Neuronal stem cell (in vitro differentiated cells): Measurements from ENCODE around the gene ASAH2B.
"Not testable (repeated sequence)": the region's sequence is repeated elsewhere in the genome, so short reads cannot be mapped to it uniquely, and the experiment has no call there.

ENCODE experiments used
- DNase-seq: peaks from one replicate; pipeline ENCODE4 v3.0.0-alpha.2; 2013; ENCODE audit warnings: low spot score
- H2AFZ ChIP-seq: one replicate; pipeline ENCODE4 v1.6.1; 2013; ENCODE audit warnings: mild to moderate bottlenecking, low read length, inconsistent platforms
- H2AK5ac ChIP-seq: 2 replicates; pipeline ENCODE4 v1.6.1; 2013; ENCODE audit warnings: low read depth, mild to moderate bottlenecking, inconsistent platforms, low read length, moderate library complexity, mixed read lengths
- H2BK120ac ChIP-seq: 2 replicates; pipeline ENCODE4 v1.6.1; 2013; ENCODE audit warnings: low read depth, mild to moderate bottlenecking, inconsistent platforms, low read length, moderate library complexity, mixed read lengths
- H2BK12ac ChIP-seq: one replicate; pipeline ENCODE4 v1.6.1; 2013; ENCODE audit warnings: low read length, inconsistent platforms
- H2BK15ac ChIP-seq: 2 replicates; pipeline ENCODE4 v1.6.1; 2013; ENCODE audit warnings: mild to moderate bottlenecking, low read length, inconsistent platforms, mixed read lengths
- H2BK5ac ChIP-seq: one replicate; pipeline ENCODE4 v1.6.1; 2013; ENCODE audit warnings: inconsistent platforms, mild to moderate bottlenecking, low read length, moderate library complexity
- H3K14ac ChIP-seq: one replicate; pipeline ENCODE4 v1.6.1; 2013; ENCODE audit warnings: low read length, inconsistent platforms
- H3K18ac ChIP-seq: 2 replicates; pipeline ENCODE4 v1.6.1; 2013; ENCODE audit warnings: low read length, inconsistent platforms
- H3K23ac ChIP-seq: 2 replicates; pipeline ENCODE4 v1.6.1; 2013; ENCODE audit warnings: low read depth, mild to moderate bottlenecking, mixed read lengths, low read length, inconsistent platforms; ENCODE audit not compliant: poor library complexity
- H3K27ac ChIP-seq: replicated peaks from 3 replicates; pipeline ENCODE4 v1.5.1; 2013; ENCODE audit warnings: low read length, inconsistent platforms
- H3K27me3 ChIP-seq, 3 experiments: 2 replicates each; pipeline ENCODE4 v1.6.1; 2013; ENCODE audit warnings: low read length in 3 of 3, mild to moderate bottlenecking in 2 of 3, inconsistent platforms in 1 of 3, low read depth in 1 of 3, mixed read lengths in 1 of 3, moderate library complexity in 1 of 3; ENCODE audit not compliant: control insufficient read depth in 3 of 3, insufficient read depth in 3 of 3
- H3K36me3 ChIP-seq, 2 donors: replicated peaks in 1 of 2; 2 replicates each; pipeline ENCODE4 v1.6.1; 2013; ENCODE audit warnings: low read length in 2 of 2; ENCODE audit not compliant: control insufficient read depth in 2 of 2, insufficient read depth in 2 of 2
- H3K4ac ChIP-seq: 2 replicates; pipeline ENCODE4 v1.6.1; 2013; ENCODE audit warnings: inconsistent platforms, mild to moderate bottlenecking, low read length, moderate library complexity
- H3K4me1 ChIP-seq, 2 donors: 1 replicate in 1 of 2; 2 replicates in 1 of 2; pipeline ENCODE4 v1.6.1; 2013; ENCODE audit warnings: low read length in 2 of 2, low read depth in 1 of 2; ENCODE audit not compliant: control insufficient read depth in 2 of 2, insufficient read depth in 1 of 2
- H3K4me2 ChIP-seq: one replicate; pipeline ENCODE4 v1.6.1; 2013; ENCODE audit warnings: mild to moderate bottlenecking, low read length, inconsistent platforms; ENCODE audit not compliant: insufficient read depth, poor library complexity, severe bottlenecking
- H3K4me3 ChIP-seq, 2 donors: 2 replicates each; pipeline ENCODE4 v1.5.1; 2013; ENCODE audit warnings: low read length in 2 of 2, mild to moderate bottlenecking in 2 of 2, inconsistent platforms in 1 of 2, moderate library complexity in 1 of 2
- H3K79me1 ChIP-seq: one replicate; pipeline ENCODE4 v1.6.1; 2013; ENCODE audit warnings: low read depth, mild to moderate bottlenecking, inconsistent platforms, low read length, moderate library complexity
- H3K9ac ChIP-seq: one replicate; pipeline ENCODE4 v1.6.1; 2013; ENCODE audit warnings: mild to moderate bottlenecking, low read depth, low read length, inconsistent platforms; ENCODE audit not compliant: poor library complexity
- H3K9me3 ChIP-seq, 2 donors: replicated peaks in 1 of 2; 2 replicates each; pipeline versions ENCODE3 to v1.6.1; 2013; ENCODE audit warnings: low read length in 2 of 2, mild to moderate bottlenecking in 2 of 2, inconsistent platforms in 1 of 2, low read depth in 1 of 2, mixed read lengths in 1 of 2, moderate library complexity in 1 of 2; ENCODE audit not compliant: control insufficient read depth in 2 of 2, insufficient read depth in 1 of 2
- H4K8ac ChIP-seq: one replicate; pipeline ENCODE4 v1.6.1; 2013; ENCODE audit warnings: low read depth, mild to moderate bottlenecking, inconsistent platforms, low read length, moderate library complexity
- H4K91ac ChIP-seq: one replicate; pipeline ENCODE4 v1.6.1; 2013; ENCODE audit warnings: low read length, low read depth, mild to moderate bottlenecking, inconsistent platforms; ENCODE audit not compliant: poor library complexity
- WGBS, 2 donors: extraction: QIAGEN DNeasy Blood & Tissue Kit; methylation state at CpG; one replicate each; pipeline ENCODE4 v1.1.7; 2013; ENCODE audit warnings: missing lambda C conversion rate in 2 of 2, mixed read lengths in 1 of 2; ENCODE audit not compliant: insufficient read length in 2 of 2, insufficient replicate concordance in 1 of 2; ENCODE audit errors: extremely low coverage in 2 of 2; 5-methylcytosine and 5-hydroxymethylcytosine counted together

The ASAH2B gene

DNA sequence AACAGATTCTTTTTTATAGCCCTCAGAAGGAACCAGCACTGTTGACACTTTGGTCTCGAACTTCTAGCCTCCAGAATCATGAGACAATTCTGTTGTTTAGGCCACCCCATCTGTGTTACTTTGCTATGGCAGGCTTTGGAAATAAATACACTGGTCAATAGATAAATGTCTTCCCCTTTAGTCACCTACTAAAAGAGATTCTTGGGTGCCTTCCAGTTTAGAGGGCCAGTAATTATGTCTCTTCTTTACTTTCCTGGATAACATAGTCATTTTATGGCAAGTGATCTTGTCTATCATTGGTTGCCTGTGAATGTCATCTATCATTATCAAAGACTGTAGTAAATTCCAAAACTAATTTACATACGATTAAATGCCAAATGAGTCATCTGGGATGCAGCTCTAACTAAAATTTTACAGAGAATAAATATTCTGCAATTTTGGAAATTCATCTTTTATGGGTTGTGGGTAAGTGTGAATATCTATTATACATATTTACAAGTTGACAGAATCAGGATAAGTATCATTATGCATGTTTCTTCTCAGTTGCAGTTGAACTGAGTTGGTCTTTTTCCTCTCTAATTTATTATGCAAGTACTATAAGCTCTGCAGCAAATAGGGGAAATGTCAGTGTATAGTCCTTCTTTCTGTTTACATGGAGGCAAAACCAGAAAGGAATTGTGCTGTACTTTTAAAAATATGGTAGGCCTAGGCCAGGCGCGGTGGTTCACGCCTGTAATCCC, 27.2 kb downstream of the ASAH2B start:
- not testable (repeated sequence) for DNase-seq, H2AK5ac ChIP-seq, H3K4ac ChIP-seq, H3K4me1 ChIP-seq, H3K9me3 ChIP-seq, H2BK5ac ChIP-seq, H2BK120ac ChIP-seq, H3K36me3 ChIP-seq, H3K4me2 ChIP-seq, H2BK12ac ChIP-seq, H2BK15ac ChIP-seq, H3K4me3 ChIP-seq, H2AFZ ChIP-seq, H4K91ac ChIP-seq, H3K14ac ChIP-seq, H3K27me3 ChIP-seq, H4K8ac ChIP-seq, H3K79me1 ChIP-seq, H3K9ac ChIP-seq, H3K18ac ChIP-seq, H3K27ac ChIP-seq, H3K23ac ChIP-seq
- WGBS, 2 donors = no CpG with 5 or more reads among the region's 5 CpGs

DNA sequence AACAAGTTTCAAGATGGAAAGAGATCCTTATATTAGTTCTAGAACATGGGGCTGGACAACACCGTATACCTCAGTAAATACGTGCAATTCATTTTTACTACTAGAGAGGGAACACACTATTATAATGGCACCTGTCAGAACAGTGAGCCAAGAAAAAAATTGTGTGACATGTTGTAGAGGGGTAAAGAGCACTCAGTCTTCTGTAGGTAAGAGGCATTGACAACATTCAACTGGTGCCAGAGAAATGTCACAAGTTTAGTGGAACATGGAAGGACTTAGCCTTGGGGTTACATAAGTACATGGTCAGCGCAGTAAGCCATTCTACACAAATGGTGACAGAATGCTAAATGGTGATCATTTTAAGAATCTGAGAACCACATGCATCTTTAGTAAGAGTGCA, 32.3 kb downstream of the ASAH2B start:
- not testable (repeated sequence) for H3K27ac ChIP-seq

DNA sequence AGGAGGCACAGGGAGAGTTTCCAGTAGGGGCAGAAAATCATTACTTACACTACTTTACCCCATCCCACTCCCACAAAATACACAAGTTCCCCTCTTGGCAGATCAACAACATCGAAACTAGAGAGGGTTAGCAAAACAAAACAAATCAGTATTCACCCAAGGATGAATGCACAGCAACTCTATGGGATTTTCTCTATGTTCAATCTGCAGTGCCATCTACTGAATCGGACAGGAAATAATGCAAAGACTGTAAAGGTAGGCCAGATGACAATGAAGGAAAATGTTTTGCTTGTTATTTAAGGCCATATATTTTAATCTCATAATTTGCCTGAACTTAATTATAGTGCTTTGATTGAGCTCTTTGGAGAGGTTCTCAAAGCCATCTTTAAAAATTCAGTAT, 35.1 kb downstream of the ASAH2B start:
- not testable (repeated sequence) for H2BK15ac ChIP-seq, H3K4me2 ChIP-seq, H2AFZ ChIP-seq, DNase-seq, H2BK120ac ChIP-seq, H3K27ac ChIP-seq, H2BK5ac ChIP-seq, H3K4ac ChIP-seq, H3K36me3 ChIP-seq, H3K9me3 ChIP-seq, H3K18ac ChIP-seq, H4K8ac ChIP-seq, H2BK12ac ChIP-seq, H3K27me3 ChIP-seq, H2AK5ac ChIP-seq, H3K4me3 ChIP-seq, H4K91ac ChIP-seq, H3K14ac ChIP-seq, H3K23ac ChIP-seq, H3K9ac ChIP-seq, H3K79me1 ChIP-seq, H3K4me1 ChIP-seq
- WGBS, 2 donors = no CpG with 5 or more reads among the region's 2 CpGs

More for the DNA sequence above, 32.3 kb downstream of the ASAH2B start:
- H3K4me3 ChIP-seq, H2BK12ac ChIP-seq, H3K14ac ChIP-seq, H2BK120ac ChIP-seq, H2AK5ac ChIP-seq, H3K4me1 ChIP-seq, H2BK5ac ChIP-seq, H3K79me1 ChIP-seq, H4K8ac ChIP-seq, H3K18ac ChIP-seq, H2AFZ ChIP-seq, H3K4ac ChIP-seq, H2BK15ac ChIP-seq, H3K27me3 ChIP-seq, H3K9ac ChIP-seq, DNase-seq, H3K36me3 ChIP-seq, H3K23ac ChIP-seq, H4K91ac ChIP-seq, H3K9me3 ChIP-seq, H3K4me2 ChIP-seq: not testable (repeated sequence)
- no CpG with 5 or more reads among the region's 3 CpGs for WGBS, 2 donors

DNA sequence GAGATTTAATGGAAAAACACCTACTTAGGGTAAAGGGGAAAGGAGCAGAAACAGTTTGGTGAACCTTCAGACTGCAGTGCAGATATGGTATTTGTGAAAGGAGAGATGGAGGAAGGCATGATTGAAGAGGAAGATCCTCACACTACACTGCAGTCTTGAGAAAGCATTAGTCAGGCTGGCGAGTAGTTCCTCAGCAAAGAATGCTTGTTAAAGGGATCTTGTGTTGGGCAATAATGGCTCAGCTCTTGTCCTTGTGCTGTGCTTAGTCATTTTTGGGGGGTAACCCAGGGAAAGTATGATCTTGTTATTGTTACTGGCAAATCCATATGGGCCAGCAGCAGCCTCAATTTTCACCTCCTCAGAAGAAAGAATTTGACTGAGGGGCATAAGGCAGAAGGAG, 40.3 kb downstream of the ASAH2B start:
- H2BK15ac ChIP-seq, H3K9ac ChIP-seq, H4K8ac ChIP-seq, H3K4ac ChIP-seq, H3K36me3 ChIP-seq, H3K4me2 ChIP-seq, DNase-seq, H2BK5ac ChIP-seq, H2AFZ ChIP-seq, H2BK120ac ChIP-seq, H3K4me1 ChIP-seq, H4K91ac ChIP-seq, H3K14ac ChIP-seq, H2BK12ac ChIP-seq, H2AK5ac ChIP-seq, H3K27me3 ChIP-seq, H3K27ac ChIP-seq, H3K23ac ChIP-seq, H3K9me3 ChIP-seq, H3K79me1 ChIP-seq, H3K18ac ChIP-seq, H3K4me3 ChIP-seq: not testable (repeated sequence)
- WGBS, 2 donors = no CpG with 5 or more reads among the region's 1 CpG
